Stomach (tissue), 9 donors: ENCODE measurements around the gene ATP6V1C2. TPM values are rescaled to one million over a fixed set of nuclear protein-coding genes. Genes with fewer than 3 reads are reported as not detected.
"Not testable (repeated sequence)": the region's sequence is repeated elsewhere in the genome, so short reads cannot be mapped to it uniquely, and the experiment has no call there.

Source experiments
- DNase-seq, 2 donors: peaks; one replicate each; pipeline versions ENCODE4 v3.0.0 to v3.0.0-alpha.2; 2013 to 2019
- H3K27ac ChIP-seq, 5 donors: fragments of 200-600 bp in 4 of 5; sonication (generic) in 4 of 5; one replicate each; pipeline ENCODE4 v1.5.1; 2013 to 2019; ENCODE audit warnings: mild to moderate bottlenecking in 1 of 5, moderate library complexity in 1 of 5
- H3K27me3 ChIP-seq, 3 donors: fragments of 200-600 bp; sonication (generic); one replicate each; pipeline ENCODE4 v1.5.1; 2017 to 2019; ENCODE audit warnings: mixed run types in 1 of 3
- H3K36me3 ChIP-seq, 4 donors: fragments of 200-600 bp; sonication (generic); 1 replicate in 3 of 4; 2 replicates in 1 of 4; pipeline ENCODE4 v1.5.1; 2016 to 2019
- H3K4me1 ChIP-seq, 4 donors: fragments of 200-600 bp; sonication (generic); one replicate each; pipeline ENCODE4 v1.5.1; 2016 to 2019
- H3K4me3 ChIP-seq, 4 donors: fragments of 200-600 bp; sonication (generic) in 3 of 4; one replicate each; pipeline ENCODE4 v1.5.1; 2016 to 2019; ENCODE audit warnings: mild to moderate bottlenecking in 1 of 4
- H3K9me3 ChIP-seq, 4 donors: fragments of 200-600 bp; sonication (generic); one replicate each; pipeline ENCODE4 v1.5.1; 2016 to 2019
- CTCF ChIP-seq, 7 experiments: fragments of 450-650 bp in 4 of 7; fragments of 200-600 bp in 3 of 7; sonication (generic) in 3 of 7; IDR thresholded peaks; one replicate each; pipeline ENCODE4 v1.5.1; 2016 to 2019; ENCODE audit warnings: antibody characterized with exemption in 7 of 7, control low read depth in 2 of 7, mild to moderate bottlenecking in 1 of 7
- EP300 ChIP-seq: sonication (generic); formaldehyde crosslinking; IDR thresholded peaks from one replicate; pipeline ENCODE4 v1.6.1; 2017; ENCODE audit warnings: antibody characterized with exemption
- POLR2A ChIP-seq, 4 donors: fragments of 450-650 bp; IDR thresholded peaks; one replicate each; pipeline ENCODE4 v1.6.1; 2016; ENCODE audit warnings: antibody characterized with exemption in 4 of 4, control low read depth in 2 of 4, mild to moderate bottlenecking in 1 of 4, moderate library complexity in 1 of 4
- POLR2AphosphoS5 ChIP-seq, 3 donors: sonication (generic); formaldehyde crosslinking; IDR thresholded peaks; one replicate each; pipeline ENCODE4 v1.6.1; 2016; ENCODE audit warnings: antibody characterized with exemption in 3 of 3
- WGBS, 5 donors: extraction: QIAGEN DNeasy Blood & Tissue Kit in 3 of 5; methylation state at CpG; one replicate each; pipeline versions ENCODE4 v1.1.5 to v1.1.7; 2013 to 2018; 5-methylcytosine and 5-hydroxymethylcytosine counted together
- intact Hi-C: fragments of 100-400 bp; cut with DNase I; formaldehyde crosslinking; loops from one replicate; pipeline ENCODE4 v1.15.1; 2023; ENCODE audit warnings: low total_unique reads
- polyA plus RNA-seq, 3 donors: library from polyadenylated mRNA; stranded (reverse); fragments of 200-250 nt; gene quantifications; one replicate each; pipeline ENCODE4 v1.2.3, GENCODE V29; 2013
- total RNA-seq, 5 donors: library from RNA; depleted of rRNA; stranded (reverse); fragments of >200 nt; gene quantifications; one replicate each; pipeline versions ENCODE4 v1.1.0 to v1.2.3, GENCODE V29; 2014 to 2016
- donor health status: healthy with polysubstance abuse.
- donor health status: Bipolar disorder and iron deficiency.
- donor health status: healthy.

Gene ATP6V1C2
- total and polyA plus RNA-seq, 8 donors: 0.61 to 143 (median 1.1) TPM; not detected in 3

DNA sequence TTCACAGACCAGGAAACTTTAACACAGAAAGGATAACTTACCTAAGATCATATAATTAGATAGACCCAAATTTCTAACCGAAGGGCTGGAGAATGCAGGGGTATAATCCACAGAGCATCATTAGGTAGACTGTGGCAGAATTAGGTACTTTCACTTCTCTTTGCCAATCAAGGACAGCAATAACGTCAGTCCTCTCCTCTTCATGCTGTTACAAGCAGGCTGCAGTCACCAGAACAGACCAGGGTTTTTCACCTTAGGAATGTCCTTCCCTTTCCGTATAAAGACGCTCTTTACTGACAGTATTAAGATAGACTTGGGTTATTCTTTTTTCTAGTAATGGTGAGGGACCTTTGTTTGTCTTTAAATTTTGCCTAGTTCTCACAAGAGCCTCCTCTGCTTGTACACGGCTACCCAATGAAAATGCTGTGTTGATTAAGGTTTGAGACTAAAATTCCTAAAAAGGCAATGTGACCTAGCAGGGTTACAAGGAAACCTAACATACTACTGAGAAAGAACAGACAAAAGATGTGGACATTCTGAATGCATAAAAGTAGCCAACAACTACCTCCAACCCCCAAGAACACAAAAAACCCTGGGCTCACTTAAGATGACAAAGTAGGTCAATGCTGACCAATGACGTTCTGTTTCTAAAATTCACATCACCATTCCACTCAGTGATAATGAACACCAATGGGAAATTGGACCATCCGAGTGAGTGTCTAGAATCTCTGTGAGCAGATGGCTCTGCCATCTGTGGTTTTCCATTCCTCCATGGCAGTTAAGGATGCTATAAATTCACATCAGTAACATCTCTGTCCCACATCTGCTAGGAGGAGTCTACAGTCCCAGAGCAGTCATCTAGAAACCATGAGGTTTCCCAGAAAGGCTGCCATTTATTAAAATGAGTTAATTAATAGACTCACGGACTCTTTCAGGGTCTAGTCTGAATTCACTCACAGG, 89.1 kb downstream of the ATP6V1C2 start:
- peak in 1 of 3 donors; percentile 12 for TF ChIP-seq POLR2AphosphoS5 (IDR thresholded peaks at IDR 0.05)
- no peak for TF ChIP-seq EP300
- no peak for TF ChIP-seq POLR2A (IDR thresholded peaks at IDR 0.05)
- no peak for TF ChIP-seq CTCF (IDR thresholded peaks at IDR 0.05)
- peaks cover 0 to 69% (median 46%) of the 10 kb centered on the region in 4 donors for H3K4me1 ChIP-seq
- intact Hi-C loops: no loop called here
- H3K27me3 ChIP-seq: no peaks in the 10 kb centered on the region
- H3K9me3 ChIP-seq: no peaks in the 10 kb centered on the region
- 16 to 29% (median 26%) methylated on average over 8 of the region's 8 CpGs for whole genome bisulfite sequencing, 5 donors
- peak in 1 of 2 donors; percentile 25 for DNase-seq
- H3K27ac ChIP-seq: peak overlapping the region in 4 of 5 donors; percentile 91 to 97 (median 94)
- peak overlapping the region; percentile 83 to 96 (median 92) for H3K4me3 ChIP-seq
- peaks cover 0 to 3% (median 0%) of the 10 kb centered on the region in 4 donors for H3K36me3 ChIP-seq

GRCh38 chr2:10811517-10811916, 90.1 kb downstream of the ATP6V1C2 start:
- H3K9me3 ChIP-seq: no peaks in the 10 kb centered on the region
- peaks cover 0 to 67% (median 46%) of the 10 kb centered on the region in 4 donors for H3K4me1 ChIP-seq
- WGBS, 5 donors: 3 to 7% (median 4%) methylated on average over 13 to 14 of the region's 14 CpGs
- DNase-seq: peak in 1 of 2 donors; percentile 29
- peak overlapping the region; percentile 91 to 98 (median 96) for H3K27ac ChIP-seq
- intact Hi-C loops: no loop called here
- no peaks in the 10 kb centered on the region for H3K27me3 ChIP-seq
- TF ChIP-seq POLR2A (IDR thresholded peaks at IDR 0.05): no peak
- no peak for TF ChIP-seq CTCF (IDR thresholded peaks at IDR 0.05)
- no peak for TF ChIP-seq POLR2AphosphoS5 (IDR thresholded peaks at IDR 0.05)
- TF ChIP-seq EP300: no peak
- peak overlapping the region; percentile 83 to 96 (median 92) for H3K4me3 ChIP-seq
- H3K36me3 ChIP-seq: peaks cover 0 to 3% (median 0%) of the 10 kb centered on the region in 4 donors

GRCh38 chr2:10812362-10813162, 91.1 kb downstream of the ATP6V1C2 start, which contains the start of gene PDIA6:
PDIA6 (minus strand) TSS chr2:10812785; CDS start chr2:10812696, 89 bp downstream.
- Histone ChIP-seq H3K4me3 (peak within 1 kb of the TSS; percentile 83 to 96 (median 92)), H3K36me3 (no peaks in the 10 kb centered on the region), H3K27me3 (no peaks in the 10 kb centered on the region), H3K9me3 (no peaks in the 10 kb centered on the region), H3K27ac (peak within 1 kb of the TSS; percentile 91 to 98 (median 96)), H3K4me1 (peaks cover 0 to 56% (median 40%) of the 10 kb centered on the region in 4 donors)
- peak; percentile 98 to 99 for DNase-seq
- 0 to 1% (median 0%) methylated on average over 11 to 98 of the region's 98 CpGs for WGBS, 5 donors
- intact Hi-C loops: no loop called here
- TF ChIP-seq POLR2A (IDR thresholded peaks at IDR 0.05) (no peak), EP300 (no peak), POLR2AphosphoS5 (IDR thresholded peaks at IDR 0.05) (peak; percentile 26 to 84 (median 83)), CTCF (IDR thresholded peaks at IDR 0.05) (peak in 1 of 7 experiments; percentile 34)

GRCh38 chr2:10813163-10814138, 92.0 kb downstream of the ATP6V1C2 start:
- peaks cover 0 to 48% (median 35%) of the 10 kb centered on the region in 4 donors for H3K4me1 ChIP-seq
- WGBS, 5 donors: 53 to 55% (median 54%) methylated on average over 37 of the region's 37 CpGs
- peak overlapping the region; percentile 91 to 98 (median 96) for H3K27ac ChIP-seq
- intact Hi-C loops, H3K9me3 ChIP-seq, H3K36me3 ChIP-seq, DNase-seq, H3K27me3 ChIP-seq: not testable (repeated sequence)
- H3K4me3 ChIP-seq: peak overlapping the region; percentile 83 to 96 (median 92)
